A549 treated with GW870086 at 1 μM for 4 hours (cell line): Measurements from ENCODE around the gene ENPP1. TPM values are rescaled to one million over a fixed set of nuclear protein-coding genes. Genes with fewer than 3 reads are reported as not detected.

Source experiments
- total RNA-seq: library from RNA; stranded (reverse); fragments of 200-300 nt; extraction: Qiagen RNA extraction; gene quantifications from 5 replicates; pipeline ENCODE4 v1.2.3, GENCODE V29; 2022; ENCODE audit warnings: low read depth

The ENPP1 gene
- total RNA-seq = 0.87 to 1.6 TPM (median 1.3 TPM) in 5 replicates

GRCh38 chr6:131807644-131808459, at the start of gene ENPP1:
Gene ENPP1, plus strand, starts transcription at chr6:131808020. Its CDS starts 16 bp downstream, at chr6:131808036.

Other genes with a start within 250 kb of the ENPP1 start
- gene ARG1, start 234.8 kb upstream of the ENPP1 start, total RNA-seq = not detected in 5 replicates
- gene MED23, start 179.8 kb upstream of the ENPP1 start, total RNA-seq = 5.3 to 8.4 TPM (median 6.9 TPM) in 5 replicates
- 0.05 TPM in 1 of 5 replicates, not detected in the others for gene ENPP3, start 170.7 kb upstream of the ENPP1 start, total RNA-seq
- gene OR2A4, start 106.6 kb upstream of the ENPP1 start, total RNA-seq = not detected in 5 replicates
- gene CTAGE9, start 97.0 kb upstream of the ENPP1 start, total RNA-seq = not detected in 5 replicates
- 57.9 to 92.2 TPM (median 70.8 TPM) in 5 replicates for gene CCN2, start 143.4 kb downstream of the ENPP1 start, total RNA-seq